Motor neuron (in vitro differentiated cells): ENCODE measurements around the gene PLCL2. TPM values are rescaled to one million over a fixed set of nuclear protein-coding genes. Genes with fewer than 3 reads are reported as not detected.

ENCODE experiments used
- ATAC-seq, 8 experiments: fragments of 200-7000 bp; cut with Tn5 transposase; replicated peaks in 6 of 8; 2 replicates each; pipeline ENCODE4 v1.8.0; 2021; ENCODE audit warnings: mild to moderate bottlenecking in 8 of 8, moderate library complexity in 8 of 8
- H3K27ac ChIP-seq, 2 donors: fragments of 250-450 bp; sonication (Bioruptor Pico); 2 replicates each; pipeline ENCODE4 v1.9.0; 2021; ENCODE audit warnings: antibody characterized with exemption in 2 of 2, mild to moderate bottlenecking in 2 of 2, moderate library complexity in 1 of 2
- H3K4me1 ChIP-seq, 2 donors: fragments of 250-450 bp; sonication (Bioruptor Pico); replicated peaks in 1 of 2; 2 replicates each; pipeline ENCODE4 v1.6.1; 2021; ENCODE audit warnings: antibody characterized with exemption in 2 of 2, mild to moderate bottlenecking in 2 of 2, moderate library complexity in 1 of 2
- H3K4me3 ChIP-seq, 5 donors: fragments of 250-450 bp; sonication (Bioruptor Pico); 2 replicates each; pipeline ENCODE4 v1.9.0; 2021; ENCODE audit warnings: antibody characterized with exemption in 5 of 5, mild to moderate bottlenecking in 5 of 5, moderate library complexity in 4 of 5
- WGBS, 10 experiments: fragments of 450-650 bp; shearing (Covaris generic); methylation state at CpG; one replicate each; pipeline ENCODE4 v1.0.0; 2022; 5-methylcytosine and 5-hydroxymethylcytosine counted together
- in situ Hi-C, 9 experiments: fragments of 400-800 bp; cut with MboI; loops; one replicate each; pipeline ENCODE4 v1.15.0; 2021; ENCODE audit warnings: low sequenced_read_pairs in 9 of 9, low pct_unique_long_range_greater_than_20kb in 2 of 9; ENCODE audit not compliant: unreplicated experiment in 9 of 9
- total RNA-seq, 8 experiments: library from RNA; unstranded; fragments of 300-600 nt; gene quantifications; 2 replicates each; pipeline versions ENCODE4 v1.2.3 to v1.2.4, GENCODE V29; 2022

Gene PLCL2
- 10 to 100 TPM; 12.3 to 28.0 (median 21.6) TPM for total RNA-seq

GRCh38 chr3:16884748-16885592, at the start of gene PLCL2:
Gene PLCL2, plus strand, starts transcription at chr3:16884955. Its CDS starts 85 bp downstream, at chr3:16885040.
- Histone ChIP-seq H3K4me1 (peaks cover 19 to 36% of the 10 kb centered on the region in 2 donors), H3K4me3 (peak within 1 kb of the TSS; percentile 65 to 81 (median 79)), H3K27ac (peak within 1 kb of the TSS; percentile 81 to 82)
- ATAC-seq: peak; percentile 10 to 82 (median 78)
- in situ Hi-C loops: no loop called here
- 0% methylated on average over 1 to 5 of the region's 87 CpGs; no CpG with 5 or more reads in 7 of the 10 experiments for WGBS, 10 experiments

- Histone ChIP-seq H3K4me3 (no peak overlapping the region), H3K27ac (no peak overlapping the region), H3K4me1 (peaks cover 23 to 34% of the 10 kb centered on the region in 2 donors)
- 41 to 100% (median 85%) methylated on average over 1 to 4 of the region's 4 CpGs for WGBS, 10 experiments
- in situ Hi-C loops: loop anchor here in 1 of 9 experiments (25.0 kb wide), 2 partner anchors 201 to 376 kb away; no protein-coding TSS in a partner anchor
- ATAC-seq: no peak
Observed at GRCh38 chr3:16836505-16837237, 48.1 kb upstream of the PLCL2 start.

DNA sequence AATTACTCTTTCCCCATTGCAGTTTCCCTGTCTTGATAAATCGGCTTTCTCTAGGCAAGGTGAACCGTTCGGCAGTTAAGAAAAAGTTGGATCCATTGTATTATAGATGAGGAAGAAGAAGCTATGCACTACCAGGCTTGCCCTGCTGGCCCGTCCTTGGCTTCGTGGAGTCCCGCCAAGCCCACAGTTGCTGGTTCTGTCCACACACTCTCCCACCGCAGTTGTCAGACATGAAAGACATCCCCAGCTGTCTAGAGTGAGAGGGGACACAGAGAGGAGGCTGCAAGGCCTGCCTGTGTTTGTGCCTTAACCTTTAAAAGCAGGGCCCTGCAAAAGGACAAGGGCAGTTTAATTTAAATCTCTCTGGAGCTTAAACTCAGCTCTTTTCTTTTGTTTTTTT, 47.2 kb upstream of the PLCL2 start:
- 40 to 85% (median 67%) methylated on average over 1 to 7 of the region's 7 CpGs; no CpG with 5 or more reads in 3 of the 10 experiments for WGBS, 10 experiments
- no peak overlapping the region for H3K4me3 ChIP-seq
- ATAC-seq: no peak
- peaks cover 33 to 43% of the 10 kb centered on the region in 2 donors for H3K4me1 ChIP-seq
- in situ Hi-C loops: loop anchor here in 1 of 9 experiments (25.0 kb wide), 2 partner anchors 200 to 375 kb away; no protein-coding TSS in a partner anchor
- no peak overlapping the region for H3K27ac ChIP-seq

GRCh38 chr3:16838561-16838960, 46.2 kb upstream of the PLCL2 start:
- Histone ChIP-seq H3K4me3 (no peak overlapping the region), H3K27ac (no peak overlapping the region), H3K4me1 (peaks cover 36 to 48% of the 10 kb centered on the region in 2 donors)
- 14 to 83% (median 63%) methylated on average over 1 of the region's 1 CpG; no CpG with 5 or more reads in 4 of the 10 experiments for WGBS, 10 experiments
- in situ Hi-C loops: loop anchor here in 1 of 9 experiments (25.0 kb wide), 2 partner anchors 199 to 374 kb away; no protein-coding TSS in a partner anchor
- ATAC-seq: no peak

- 10 to 79% (median 41%) methylated on average over 1 to 9 of the region's 10 CpGs; no CpG with 5 or more reads in 1 of the 10 experiments for WGBS, 10 experiments
- peak in 6 of 8 experiments; percentile 27 to 50 (median 38) for ATAC-seq
- no peak overlapping the region for H3K27ac ChIP-seq
Observed at GRCh38 chr3:16839271-16840100, 45.3 kb upstream of the PLCL2 start.

GRCh38 chr3:16840101-16840424, 44.7 kb upstream of the PLCL2 start:
- Histone ChIP-seq H3K27ac (no peak overlapping the region), H3K4me3 (no peak overlapping the region), H3K4me1 (peaks cover 36 to 48% of the 10 kb centered on the region in 2 donors)
- in situ Hi-C loops: loop anchor here in 1 of 9 experiments (25.0 kb wide), 2 partner anchors 197 to 372 kb away; no protein-coding TSS in a partner anchor
- WGBS, 10 experiments: 17 to 100% (median 67%) methylated on average over 1 of the region's 1 CpG; no CpG with 5 or more reads in 3 of the 10 experiments
- ATAC-seq: no peak

More at GRCh38 chr3:16839271-16840100, 45.3 kb upstream of the PLCL2 start:
- in situ Hi-C loops: loop anchor here in 1 of 9 experiments (25.0 kb wide), 2 partner anchors 198 to 373 kb away; no protein-coding TSS in a partner anchor
- Histone ChIP-seq H3K4me3 (no peak overlapping the region), H3K4me1 (peaks cover 36 to 48% of the 10 kb centered on the region in 2 donors)

DNA sequence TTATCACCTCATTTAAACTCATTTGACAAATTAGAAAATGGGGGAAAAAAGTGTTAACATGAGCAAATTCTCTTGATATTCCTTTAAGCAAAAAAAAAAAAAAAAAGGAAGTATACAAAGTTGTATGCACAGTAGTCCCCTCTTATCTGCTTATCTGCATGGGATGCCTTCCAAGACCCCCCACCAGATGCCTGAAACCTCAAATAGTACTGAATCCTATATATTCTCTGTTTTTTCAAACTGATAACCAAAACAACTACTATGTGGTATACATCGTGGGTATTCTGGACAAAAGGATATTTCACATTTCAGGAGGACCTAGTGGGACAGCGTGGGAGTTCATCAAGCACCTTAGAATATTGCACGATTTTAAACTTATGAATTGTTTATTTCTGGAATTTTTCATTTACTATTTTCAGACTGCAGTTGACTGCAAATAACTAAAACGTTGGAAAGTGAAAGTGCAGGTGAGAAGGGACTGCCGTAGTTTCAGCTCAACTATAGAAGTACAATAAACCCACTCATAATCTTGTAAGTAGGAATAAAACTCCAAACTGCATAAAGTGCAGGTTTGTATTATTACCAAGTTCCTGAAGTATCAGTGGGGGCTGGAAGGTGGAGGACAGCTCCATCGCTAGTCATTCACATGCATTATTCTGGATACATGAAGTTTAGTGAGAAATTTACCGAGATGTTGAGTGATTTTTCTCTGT, 43.6 kb upstream of the PLCL2 start:
- H3K4me1 ChIP-seq: peaks cover 36 to 48% of the 10 kb centered on the region in 2 donors
- in situ Hi-C loops: loop anchor here in 1 of 9 experiments (25.0 kb wide), 2 partner anchors 196 to 371 kb away; no protein-coding TSS in a partner anchor
- WGBS, 10 experiments: 78 to 100% (median 88%) methylated on average over 2 to 7 of the region's 7 CpGs
- H3K27ac ChIP-seq: no peak overlapping the region
- H3K4me3 ChIP-seq: no peak overlapping the region
- no peak for ATAC-seq

DNA sequence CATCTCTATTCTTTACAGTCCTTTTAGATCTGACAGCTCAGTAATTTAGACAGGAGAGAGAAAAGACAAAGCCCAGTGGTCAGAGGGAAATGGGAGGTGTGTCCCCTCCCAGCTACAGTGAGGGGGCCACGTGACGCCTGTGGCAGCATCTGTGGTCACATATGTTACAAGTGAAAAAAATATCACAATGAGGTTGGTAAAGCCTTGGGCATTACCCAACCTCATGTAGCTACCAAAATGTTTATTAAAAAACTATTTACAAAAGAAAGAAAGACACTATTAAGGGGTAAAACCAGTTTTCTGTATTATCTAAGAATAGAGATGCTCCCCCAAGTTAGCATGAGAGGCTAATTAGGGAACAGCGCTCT, 42.9 kb upstream of the PLCL2 start:
- Histone ChIP-seq H3K4me1 (peaks cover 36 to 48% of the 10 kb centered on the region in 2 donors), H3K27ac (no peak overlapping the region), H3K4me3 (no peak overlapping the region)
- ATAC-seq: peak in 5 of 8 experiments; percentile 31 to 74 (median 64)
- in situ Hi-C loops: loop anchor here in 1 of 9 experiments (25.0 kb wide), 2 partner anchors 195 to 370 kb away; no protein-coding TSS in a partner anchor
- WGBS, 10 experiments: 54 to 100% (median 91%) methylated on average over 1 to 3 of the region's 3 CpGs; no CpG with 5 or more reads in 4 of the 10 experiments

DNA sequence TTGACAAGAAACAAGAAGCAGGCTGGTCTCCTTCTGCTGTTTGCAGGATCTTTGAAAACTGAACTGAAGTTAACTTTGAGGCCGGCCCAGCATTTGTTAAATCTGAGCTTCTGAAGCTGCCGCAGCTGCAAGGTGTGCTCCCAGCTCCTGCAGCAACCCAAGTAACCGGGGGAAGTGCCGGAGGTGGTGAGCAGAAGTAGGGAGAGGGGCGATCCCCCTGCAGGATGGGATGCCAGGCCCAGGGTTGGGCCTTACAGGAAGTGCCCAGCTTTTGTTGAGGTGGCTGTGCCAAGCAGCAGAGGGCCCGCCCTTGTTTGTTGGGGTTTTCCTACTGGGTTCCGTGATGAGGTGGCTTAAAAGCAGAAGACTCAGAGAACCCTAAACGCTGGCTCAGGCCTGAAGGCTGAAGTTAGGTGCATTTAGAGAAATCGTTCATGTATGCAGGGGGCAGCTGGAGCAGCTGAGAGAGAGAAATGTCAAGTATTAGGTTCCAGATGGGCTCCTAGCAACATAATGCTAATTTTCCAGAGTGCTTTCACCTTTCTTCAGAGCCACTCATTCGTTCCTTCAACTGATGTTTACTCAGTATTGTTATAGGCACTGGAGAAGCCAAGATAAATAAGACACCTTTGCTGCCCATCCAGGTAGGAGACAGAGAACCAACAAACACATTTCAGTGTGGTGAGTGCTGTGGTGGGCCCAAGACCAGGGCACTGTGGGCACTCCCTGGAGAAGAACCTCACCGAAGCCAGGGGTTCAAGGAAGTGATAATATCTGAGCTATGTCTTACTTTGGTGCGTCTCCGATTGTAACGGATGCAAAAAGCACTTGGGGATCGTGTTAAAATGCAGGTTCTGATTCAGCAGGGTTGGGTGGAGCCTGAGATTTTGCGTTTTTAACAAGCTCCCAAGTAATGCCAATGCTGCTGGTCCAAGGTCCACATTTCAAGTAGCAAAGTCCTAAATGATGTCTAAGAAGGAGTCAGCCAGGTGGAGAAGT, 42.2 kb upstream of the PLCL2 start:
- in situ Hi-C loops: loop anchor here in 1 of 9 experiments (25.0 kb wide), 2 partner anchors 195 to 370 kb away; no protein-coding TSS in a partner anchor
- 17 to 100% (median 64%) methylated on average over 1 to 8 of the region's 16 CpGs; no CpG with 5 or more reads in 2 of the 10 experiments for WGBS, 10 experiments
- H3K4me3 ChIP-seq: no peak overlapping the region
- H3K4me1 ChIP-seq: peaks cover 33 to 44% of the 10 kb centered on the region in 2 donors
- ATAC-seq: peak in 7 of 8 experiments; percentile 29 to 78 (median 58)
- H3K27ac ChIP-seq: peak overlapping the region in 1 of 2 donors; percentile 28

- no peak overlapping the region for H3K4me3 ChIP-seq
- in situ Hi-C loops: loop anchor here in 1 of 9 experiments (25.0 kb wide), 2 partner anchors 193 to 368 kb away; no protein-coding TSS in a partner anchor
- ATAC-seq: no peak
- H3K4me1 ChIP-seq: peaks cover 25 to 35% of the 10 kb centered on the region in 2 donors
- 88 to 100% (median 94%) methylated on average over 1 to 2 of the region's 2 CpGs; no CpG with 5 or more reads in 3 of the 10 experiments for WGBS, 10 experiments
- H3K27ac ChIP-seq: no peak overlapping the region
Observed at GRCh38 chr3:16844222-16844621, 40.5 kb upstream of the PLCL2 start.
